Duodenal mucosa (tissue), 2 donors: ENCODE results near the gene CABCOCO1.
"Not testable (repeated sequence)": the region's sequence is repeated elsewhere in the genome, so short reads cannot be mapped to it uniquely, and the experiment has no call there.

Experiments
- H3K27ac ChIP-seq: one replicate; pipeline ENCODE4 v1.7.0; 2013; ENCODE audit warnings: low read depth, low read length
- H3K27me3 ChIP-seq, 2 donors: one replicate each; pipeline ENCODE4 v1.7.0; 2013; ENCODE audit warnings: low read length in 2 of 2, control low read depth in 1 of 2; ENCODE audit not compliant: insufficient read depth in 2 of 2, control insufficient read depth in 1 of 2
- H3K36me3 ChIP-seq, 2 donors: one replicate each; pipeline ENCODE4 v1.7.0; 2013; ENCODE audit warnings: low read length in 2 of 2, control low read depth in 1 of 2; ENCODE audit not compliant: insufficient read depth in 2 of 2, control insufficient read depth in 1 of 2
- H3K4me1 ChIP-seq, 2 donors: one replicate each; pipeline ENCODE4 v1.7.0; 2013; ENCODE audit warnings: low read length in 2 of 2, control low read depth in 1 of 2; ENCODE audit not compliant: insufficient read depth in 2 of 2, control insufficient read depth in 1 of 2
- H3K4me3 ChIP-seq, 2 donors: one replicate each; pipeline ENCODE4 v1.7.0; 2013; ENCODE audit warnings: low read length in 2 of 2, low read depth in 1 of 2
- H3K9ac ChIP-seq, 2 donors: one replicate each; pipeline ENCODE4 v1.7.0; 2013; ENCODE audit warnings: low read length in 2 of 2, low read depth in 1 of 2
- H3K9me3 ChIP-seq, 2 donors: one replicate each; pipeline ENCODE4 v1.7.0; 2013; ENCODE audit warnings: low read length in 2 of 2, control low read depth in 1 of 2; ENCODE audit not compliant: control insufficient read depth in 1 of 2

The CABCOCO1 gene

DNA sequence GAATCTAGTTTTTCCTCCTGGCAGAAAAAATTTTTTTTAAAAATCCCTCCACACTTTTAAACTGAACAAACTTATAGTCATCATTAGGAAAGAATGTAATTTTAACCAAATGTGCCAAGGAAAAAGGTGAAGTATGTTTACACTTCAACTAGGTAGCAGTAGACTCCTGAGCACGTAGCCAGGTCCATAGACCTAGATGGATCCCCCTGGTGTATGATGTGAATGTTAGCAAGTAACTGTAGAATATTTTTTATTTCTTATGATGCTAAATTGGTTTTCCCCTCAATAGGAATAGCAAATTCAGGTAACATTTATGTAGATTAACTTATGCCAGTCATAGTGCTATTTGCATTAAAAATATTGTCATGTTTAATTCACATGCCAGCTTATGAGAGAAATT, 19.6 kb downstream of the CABCOCO1 start:
- H3K9ac ChIP-seq = no peak overlapping the region
- H3K27ac ChIP-seq = no peak overlapping the region
- H3K4me1 ChIP-seq = no peaks in the 10 kb centered on the region
- H3K9me3 ChIP-seq = no peaks in the 10 kb centered on the region
- no peaks in the 10 kb centered on the region for H3K36me3 ChIP-seq
- H3K27me3 ChIP-seq = no peaks in the 10 kb centered on the region
- no peak overlapping the region for H3K4me3 ChIP-seq

DNA sequence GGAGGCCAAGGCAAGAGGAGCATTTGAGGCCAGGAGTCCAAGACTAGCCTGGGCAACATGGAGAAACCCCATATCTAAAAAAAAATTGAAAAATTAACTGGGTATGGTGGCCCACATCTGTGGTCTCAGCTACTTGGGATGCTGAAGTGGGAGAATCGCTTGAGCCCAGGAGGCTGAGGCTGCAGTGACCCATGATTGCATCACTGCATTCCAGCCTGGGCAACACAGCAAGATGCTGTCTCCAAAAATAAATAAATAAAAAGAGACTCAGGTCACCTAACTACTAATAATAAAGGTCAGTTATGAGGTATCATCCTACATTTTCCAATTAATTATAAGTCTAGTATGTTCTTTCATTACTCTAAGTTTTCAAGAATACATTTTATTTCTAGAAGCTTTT, 20.6 kb downstream of the CABCOCO1 start:
- H3K9me3 ChIP-seq = no peaks in the 10 kb centered on the region
- H3K27ac ChIP-seq = no peak overlapping the region
- no peaks in the 10 kb centered on the region for H3K27me3 ChIP-seq
- H3K9ac ChIP-seq = no peak overlapping the region
- no peak overlapping the region for H3K4me3 ChIP-seq
- no peaks in the 10 kb centered on the region for H3K4me1 ChIP-seq
- H3K36me3 ChIP-seq = no peaks in the 10 kb centered on the region

DNA sequence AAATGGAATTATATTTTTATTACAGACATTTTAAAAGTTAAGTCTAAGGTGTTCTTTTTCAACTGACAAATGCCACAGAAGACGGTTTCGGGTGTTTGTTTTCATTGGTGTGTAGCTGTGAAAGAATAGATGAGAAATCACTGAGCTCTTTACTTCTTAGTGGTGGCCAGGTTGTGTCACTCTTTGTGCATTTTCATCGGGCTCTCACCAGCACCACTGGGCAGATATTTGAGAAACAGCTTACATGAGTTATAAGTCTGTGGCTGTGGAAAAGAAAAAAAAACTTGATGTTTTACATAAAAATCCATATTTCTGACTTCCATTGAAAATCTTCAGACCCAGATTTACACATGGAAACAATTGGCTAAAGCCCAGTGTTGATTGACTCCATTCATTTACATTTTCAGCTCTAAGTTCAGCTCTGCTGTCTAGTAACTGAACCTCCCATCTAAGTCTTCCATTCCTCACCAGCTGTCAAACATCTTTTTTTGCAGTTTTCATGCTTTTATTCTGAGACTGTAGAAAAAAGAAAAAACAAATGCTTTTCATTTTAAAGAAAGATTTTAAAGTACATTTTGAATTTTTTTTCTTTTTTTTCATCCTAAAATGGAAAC, 22.3 kb downstream of the CABCOCO1 start:
- Histone ChIP-seq H3K9ac (no peak overlapping the region), H3K4me1 (no peaks in the 10 kb centered on the region), H3K9me3 (no peaks in the 10 kb centered on the region), H3K27me3 (no peaks in the 10 kb centered on the region), H3K27ac (no peak overlapping the region), H3K36me3 (no peaks in the 10 kb centered on the region), H3K4me3 (no peak overlapping the region)

DNA sequence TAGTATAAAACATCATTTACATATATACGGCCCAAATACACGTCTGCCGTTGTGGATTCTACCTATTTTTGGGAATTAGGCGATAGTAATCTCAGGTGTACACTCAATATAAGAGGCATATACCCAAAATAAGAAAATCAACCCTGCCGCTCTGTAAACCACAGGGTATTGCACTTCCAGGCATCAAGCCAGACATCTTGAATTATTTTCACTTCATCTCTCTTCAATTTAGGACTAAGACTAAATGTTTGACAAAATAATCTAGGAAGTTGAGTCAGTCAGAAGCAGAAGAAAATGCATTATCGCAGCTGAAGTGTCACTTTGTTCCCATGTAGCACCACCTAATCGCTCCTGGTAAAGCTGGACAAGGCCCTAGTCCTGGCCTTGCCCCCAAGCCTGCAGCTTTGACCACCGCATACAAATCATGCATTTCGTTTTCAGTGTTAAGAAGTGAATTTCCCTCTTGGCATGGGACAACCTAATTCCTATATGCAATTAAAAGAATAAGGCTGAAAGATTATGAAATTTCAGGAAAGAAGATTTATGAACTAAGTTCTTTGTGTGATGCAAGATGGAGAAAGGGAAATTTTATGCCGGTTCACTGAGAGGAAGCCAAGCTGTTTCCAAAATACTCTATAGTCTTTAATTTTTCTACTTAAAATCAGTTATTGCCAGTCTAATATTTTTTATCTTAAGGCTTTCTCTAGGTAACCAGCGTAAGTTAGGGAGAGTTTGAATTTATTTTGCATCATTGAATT, 26.0 kb downstream of the CABCOCO1 start:
- Histone ChIP-seq H3K27ac (no peak overlapping the region), H3K4me1 (no peaks in the 10 kb centered on the region), H3K9ac (no peak overlapping the region), H3K27me3 (no peaks in the 10 kb centered on the region), H3K4me3 (no peak overlapping the region), H3K9me3 (no peaks in the 10 kb centered on the region), H3K36me3 (no peaks in the 10 kb centered on the region)

DNA sequence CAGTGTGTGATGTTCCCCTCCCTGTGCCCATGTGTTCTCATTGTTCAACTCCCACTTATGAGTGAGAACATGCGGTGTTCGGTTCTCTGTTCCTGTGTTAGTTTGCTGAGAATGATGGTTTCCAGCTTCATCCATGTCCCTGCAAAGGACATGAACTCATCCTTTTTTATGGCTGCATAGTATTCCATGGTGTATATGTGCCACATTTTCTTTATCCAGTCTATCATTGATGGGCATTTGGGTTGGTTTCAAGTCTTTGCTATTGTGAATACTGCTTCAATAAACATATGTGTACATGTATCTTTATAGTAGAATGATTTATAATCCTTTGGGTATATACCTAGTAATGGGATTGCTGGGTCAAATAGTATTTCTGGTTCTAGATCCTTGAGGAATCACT, 28.9 kb downstream of the CABCOCO1 start:
- H3K4me1 ChIP-seq, H3K9me3 ChIP-seq, H3K36me3 ChIP-seq, H3K27ac ChIP-seq, H3K27me3 ChIP-seq, H3K4me3 ChIP-seq, H3K9ac ChIP-seq: not testable (repeated sequence)

DNA sequence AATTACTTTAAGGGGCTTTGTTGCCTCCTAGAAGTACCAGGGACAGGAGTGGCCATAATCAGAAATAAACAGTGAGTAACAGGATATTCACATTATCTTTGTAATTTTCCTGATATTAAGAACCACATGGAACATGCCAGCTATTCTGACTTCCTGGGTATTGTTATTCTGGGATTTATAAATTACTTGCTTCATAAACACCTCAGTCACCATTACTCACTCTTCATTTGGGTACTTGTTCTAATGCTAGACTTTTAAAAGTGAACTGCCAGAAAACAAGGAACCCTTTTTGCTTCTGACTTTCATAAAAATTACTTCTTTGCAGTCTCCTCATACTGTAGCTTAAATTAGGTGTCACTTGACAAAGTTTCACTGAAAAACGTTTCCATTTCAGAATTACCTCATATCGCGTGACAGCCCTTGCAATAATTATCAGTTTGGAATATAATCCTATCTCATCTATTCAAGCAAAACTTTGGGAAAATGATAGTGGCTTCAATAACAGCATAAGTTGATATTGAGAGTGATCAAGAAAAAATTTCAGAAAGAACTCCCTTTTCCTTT, 29.8 kb downstream of the CABCOCO1 start:
- Histone ChIP-seq H3K4me3 (no peak overlapping the region), H3K27me3 (no peaks in the 10 kb centered on the region), H3K9me3 (no peaks in the 10 kb centered on the region), H3K27ac (no peak overlapping the region), H3K4me1 (no peaks in the 10 kb centered on the region), H3K36me3 (no peaks in the 10 kb centered on the region), H3K9ac (no peak overlapping the region)

DNA sequence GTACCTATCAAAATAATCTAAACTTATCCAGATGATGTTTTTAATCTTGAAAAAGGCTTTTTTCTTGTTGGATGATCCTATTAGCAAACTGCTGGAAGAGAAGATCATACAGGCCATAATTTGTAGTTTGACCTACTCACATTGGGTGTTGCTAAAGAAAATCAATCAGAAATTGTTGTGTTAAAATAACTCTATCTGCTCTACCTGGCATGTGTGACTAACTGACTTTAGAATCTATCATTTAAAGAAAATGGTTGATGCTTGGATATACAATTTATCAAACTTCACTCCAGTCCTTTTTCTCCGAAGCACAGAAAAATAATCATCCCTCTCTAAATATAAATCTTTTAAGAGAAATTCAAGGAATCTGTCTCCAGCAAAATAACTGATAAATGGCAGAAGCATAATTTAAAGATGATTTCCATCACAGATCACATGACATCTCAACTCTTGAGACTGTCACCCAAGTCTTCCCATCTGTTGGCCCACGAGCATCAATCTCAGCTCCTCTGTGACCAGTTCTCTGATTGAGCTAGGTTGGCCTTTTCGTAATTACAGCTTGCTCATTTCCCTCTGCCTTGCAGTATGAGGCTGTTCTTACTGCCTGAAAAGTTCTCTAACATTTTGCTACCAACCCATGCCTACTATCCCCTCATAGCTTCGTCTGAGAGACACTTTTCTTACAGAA, 36.4 kb downstream of the CABCOCO1 start:
- no peak overlapping the region for H3K9ac ChIP-seq
- H3K4me3 ChIP-seq = no peak overlapping the region
- H3K27ac ChIP-seq = no peak overlapping the region
- no peaks in the 10 kb centered on the region for H3K4me1 ChIP-seq
- H3K27me3 ChIP-seq = no peaks in the 10 kb centered on the region
- H3K9me3 ChIP-seq = no peaks in the 10 kb centered on the region
- no peaks in the 10 kb centered on the region for H3K36me3 ChIP-seq

DNA sequence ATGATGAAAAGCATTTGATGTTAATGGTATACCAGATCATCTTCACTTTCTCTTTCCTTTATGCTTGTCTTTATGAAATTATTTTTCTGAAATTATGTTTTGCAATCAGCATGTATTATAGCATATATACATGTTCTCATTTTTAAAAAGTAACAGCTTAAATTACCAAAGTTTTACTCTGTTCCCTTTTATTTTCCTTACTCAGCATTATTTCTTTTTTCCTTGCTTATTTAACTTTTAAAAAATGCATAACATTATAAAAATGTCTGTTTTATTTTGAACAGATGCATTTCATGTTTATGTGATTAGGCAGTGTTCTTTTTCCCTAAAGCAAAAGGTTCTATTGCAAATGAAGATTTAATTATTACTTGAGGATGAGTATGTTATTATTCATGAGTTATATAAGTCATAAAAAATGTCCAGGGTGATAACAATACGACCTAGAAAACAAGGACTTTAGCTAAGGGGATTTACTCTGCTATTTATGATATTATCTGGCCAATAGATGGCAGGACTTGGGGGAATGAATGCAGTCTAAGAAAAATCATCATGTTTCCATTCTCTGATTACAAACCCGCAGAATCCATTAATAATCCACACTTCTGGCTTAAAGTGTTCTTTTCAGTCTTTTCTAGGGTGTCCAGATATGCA, 38.5 kb downstream of the CABCOCO1 start:
- no peak overlapping the region for H3K4me3 ChIP-seq
- H3K27me3 ChIP-seq = no peaks in the 10 kb centered on the region
- no peaks in the 10 kb centered on the region for H3K9me3 ChIP-seq
- H3K9ac ChIP-seq = no peak overlapping the region
- no peaks in the 10 kb centered on the region for H3K4me1 ChIP-seq
- no peaks in the 10 kb centered on the region for H3K36me3 ChIP-seq
- H3K27ac ChIP-seq = no peak overlapping the region

DNA sequence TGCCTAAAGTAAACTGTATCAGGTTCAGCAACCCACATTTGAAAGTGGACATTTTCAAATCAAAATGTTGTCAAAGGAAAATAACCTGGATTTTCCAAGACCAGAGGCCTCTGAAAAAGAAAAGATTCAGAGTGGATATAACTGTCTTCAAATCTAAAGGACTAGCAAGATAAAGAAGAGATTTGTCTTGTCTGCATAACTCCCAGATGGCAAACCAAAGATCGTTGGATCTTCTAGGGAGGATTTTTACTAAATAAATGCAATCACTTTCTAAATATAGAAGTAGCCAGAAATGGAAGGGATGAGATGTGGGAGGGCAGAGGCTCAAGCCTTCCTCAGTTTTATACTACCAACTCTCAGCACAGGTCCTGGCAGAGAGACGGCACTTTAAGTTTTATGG, 39.0 kb downstream of the CABCOCO1 start:
- Histone ChIP-seq H3K4me1 (no peaks in the 10 kb centered on the region), H3K9me3 (no peaks in the 10 kb centered on the region), H3K36me3 (no peaks in the 10 kb centered on the region), H3K27ac (no peak overlapping the region), H3K4me3 (no peak overlapping the region), H3K27me3 (no peaks in the 10 kb centered on the region), H3K9ac (no peak overlapping the region)

DNA sequence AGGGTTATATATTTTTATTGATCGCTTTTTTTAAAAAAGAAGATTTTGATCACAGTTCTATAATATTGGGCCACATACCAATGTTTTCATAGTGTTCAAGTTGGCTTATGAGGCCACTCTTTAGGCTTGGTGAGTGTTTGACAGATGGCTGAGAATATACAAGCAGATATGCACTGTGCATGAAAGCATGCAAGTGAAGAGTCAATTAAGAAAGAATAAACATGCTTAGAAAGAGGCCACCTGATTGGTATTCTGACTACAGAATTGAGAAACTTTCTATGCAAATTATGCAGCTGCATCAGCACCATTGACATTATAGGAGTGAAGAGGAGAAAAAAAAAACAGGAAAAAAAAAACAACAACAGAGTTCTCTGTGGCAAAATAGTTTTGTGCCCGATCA, 39.9 kb downstream of the CABCOCO1 start:
- Histone ChIP-seq H3K4me1 (no peaks in the 10 kb centered on the region), H3K27me3 (no peaks in the 10 kb centered on the region), H3K36me3 (no peaks in the 10 kb centered on the region), H3K4me3 (no peak overlapping the region), H3K27ac (no peak overlapping the region), H3K9ac (no peak overlapping the region), H3K9me3 (no peaks in the 10 kb centered on the region)
